ENCODE results near the gene CXCR4.

- TF ChIP-seq FOS (IDR thresholded peaks at IDR 0.05; ENCODE audit: extremely low read depth, insufficient read length) (no peak), EHMT2 (IDR thresholded peaks at IDR 0.05) (no peak), ATF3 (IDR thresholded peaks at IDR 0.05) (no peak), ATF3 (CRISPR knock-in tag; conservative IDR thresholded peaks at IDR 0.05) (no peak), POLR2AphosphoS5 (IDR thresholded peaks at IDR 0.05; ENCODE audit: control insufficient read depth, insufficient read depth, low read depth, low read length) (no peak), DNMT1 (IDR thresholded peaks at IDR 0.05) (no peak), L3MBTL2 (IDR thresholded peaks at IDR 0.05) (no peak), CHD1 (IDR thresholded peaks at IDR 0.05; ENCODE audit: low read length) (no peak), NFRKB (IDR thresholded peaks at IDR 0.05; ENCODE audit: low read depth) (no peak), CTCF (IDR thresholded peaks at IDR 0.05 in 2 of 3, conservative IDR thresholded peaks at IDR 0.05 in 1 of 3; ENCODE audit: insufficient read depth in 2 of 3, low read depth in 1 of 3, low read length in 3 of 3) (no peak), ZNF436 (CRISPR knock-in tag; IDR thresholded peaks at IDR 0.05) (no peak)
Observed at GRCh38 chr2:136101042-136101441, 16.9 kb downstream of the CXCR4 start.

All from K562 (cell line).